Measurements from ENCODE around the gene ARHGAP4.
A peak's percentile ranks its signal among the peaks of the same experiment; 100 is the strongest.

Gene ARHGAP4

DNA sequence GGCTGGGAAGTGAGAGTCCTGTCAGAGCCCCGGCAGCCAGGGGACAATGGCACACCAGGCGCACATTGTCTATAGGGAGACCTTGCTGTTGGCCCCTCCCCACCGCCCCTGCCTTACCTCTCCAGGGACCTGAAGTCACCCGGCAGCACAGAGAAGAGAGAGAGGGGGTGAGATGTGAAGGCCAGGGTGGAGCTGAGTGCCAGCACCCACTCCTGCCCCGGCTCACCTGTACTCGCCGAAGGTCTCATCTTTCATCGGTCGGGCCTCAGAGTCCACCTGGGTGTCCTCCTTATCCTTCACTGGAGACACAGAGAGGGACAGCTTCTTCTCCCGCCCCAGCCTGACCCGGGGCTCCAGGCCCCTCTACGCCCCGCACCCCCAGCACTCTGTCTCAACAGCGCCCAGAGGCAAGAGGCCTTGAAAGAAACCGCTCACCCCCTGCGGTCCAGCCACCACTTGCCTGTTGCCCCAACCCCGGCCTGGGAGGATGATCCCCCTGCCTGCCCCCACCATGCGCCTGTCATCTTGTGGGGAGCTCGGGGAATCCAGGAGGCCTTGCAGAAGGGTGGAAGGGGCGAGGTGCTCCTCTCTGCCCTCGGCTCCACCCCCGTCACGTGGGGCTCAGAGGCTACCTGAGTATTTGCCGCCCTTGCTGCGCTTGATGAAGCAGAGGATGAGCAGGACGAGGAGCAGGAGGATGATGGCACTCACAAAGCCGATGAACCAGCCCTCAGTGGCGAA, 62.6 kb downstream of the ARHGAP4 start:
- H3K4me1 ChIP-seq (ENCODE audit: control insufficient read depth, insufficient read depth, low read length), result peaks cover 6% of the 10 kb centered on the region; the same call in 1 of the 2 replicates
- no peak overlapping the region for H3K9ac ChIP-seq (ENCODE audit: low read depth, low read length)
- H3K4me3 ChIP-seq (ENCODE audit: low read depth, low read length), result no peak overlapping the region
- peak overlapping the region; percentile 20 for H3K27ac ChIP-seq (ENCODE audit: low read depth, low read length)
- H3K9me3 ChIP-seq (ENCODE audit: control insufficient read depth, insufficient read depth, low read length), result peaks cover 31% of the 10 kb centered on the region
- H3K36me3 ChIP-seq (ENCODE audit: control insufficient read depth, insufficient read depth, low read length), result peaks cover 3% of the 10 kb centered on the region
- no peaks in the 10 kb centered on the region for H3K27me3 ChIP-seq (ENCODE audit: control insufficient read depth, insufficient read depth, low read length)

DNA sequence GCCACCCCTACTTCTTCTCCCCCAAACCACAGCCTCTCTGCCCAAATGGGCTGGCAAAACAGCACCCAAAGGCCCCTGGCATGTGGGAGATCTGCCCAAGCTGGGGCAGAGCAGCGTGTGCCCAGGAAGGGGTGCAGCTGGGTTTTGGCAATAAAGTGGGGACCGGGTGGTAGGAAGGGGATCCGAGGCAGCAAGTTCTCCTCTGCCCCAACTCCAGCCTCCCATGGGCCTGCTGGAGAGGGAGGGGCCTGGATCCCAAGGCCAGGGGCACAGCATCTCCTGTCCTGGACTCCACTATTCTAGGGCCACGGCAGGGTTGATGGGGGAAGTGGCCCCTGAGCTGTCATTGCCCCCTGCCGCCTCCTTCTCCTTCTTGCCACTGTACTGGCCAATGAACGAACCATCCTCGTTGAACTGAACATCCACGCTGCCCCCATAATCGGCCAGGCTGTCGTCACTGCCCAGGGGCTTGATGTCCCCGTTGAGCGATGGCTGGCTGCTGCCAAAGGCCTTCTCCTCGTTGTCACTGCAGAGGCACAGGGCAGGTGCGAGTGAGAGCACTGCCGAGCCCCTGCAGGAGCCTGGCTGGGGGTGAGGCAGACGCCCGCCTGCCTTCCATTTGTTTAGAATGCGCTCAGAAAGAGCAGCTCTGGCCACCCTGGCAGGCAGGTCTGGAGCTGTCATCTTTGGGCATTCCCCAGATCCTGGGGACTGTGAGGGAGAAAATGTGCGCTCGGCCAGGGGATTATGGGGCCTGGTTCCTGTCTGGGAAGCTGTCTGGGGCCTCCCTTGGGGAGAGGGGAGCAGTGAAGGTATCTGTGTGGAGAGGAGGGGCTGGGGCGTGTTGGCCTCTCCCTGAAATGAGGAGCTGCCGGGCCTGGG, 63.5 kb downstream of the ARHGAP4 start:
- peaks cover 37% of the 10 kb centered on the region for H3K9me3 ChIP-seq (ENCODE audit: control insufficient read depth, insufficient read depth, low read length)
- H3K27ac ChIP-seq (ENCODE audit: low read depth, low read length), result peak overlapping the region; percentile 20
- H3K4me3 ChIP-seq (ENCODE audit: low read depth, low read length), result no peak overlapping the region
- H3K9ac ChIP-seq (ENCODE audit: low read depth, low read length), result no peak overlapping the region
- no peaks in the 10 kb centered on the region; the same call in 1 of the 2 replicates for H3K36me3 ChIP-seq (ENCODE audit: control insufficient read depth, insufficient read depth, low read length)
- no peaks in the 10 kb centered on the region for H3K27me3 ChIP-seq (ENCODE audit: control insufficient read depth, insufficient read depth, low read length)
- H3K4me1 ChIP-seq (ENCODE audit: control insufficient read depth, insufficient read depth, low read length), result peaks cover 6% of the 10 kb centered on the region; the same call in 1 of the 2 replicates

DNA sequence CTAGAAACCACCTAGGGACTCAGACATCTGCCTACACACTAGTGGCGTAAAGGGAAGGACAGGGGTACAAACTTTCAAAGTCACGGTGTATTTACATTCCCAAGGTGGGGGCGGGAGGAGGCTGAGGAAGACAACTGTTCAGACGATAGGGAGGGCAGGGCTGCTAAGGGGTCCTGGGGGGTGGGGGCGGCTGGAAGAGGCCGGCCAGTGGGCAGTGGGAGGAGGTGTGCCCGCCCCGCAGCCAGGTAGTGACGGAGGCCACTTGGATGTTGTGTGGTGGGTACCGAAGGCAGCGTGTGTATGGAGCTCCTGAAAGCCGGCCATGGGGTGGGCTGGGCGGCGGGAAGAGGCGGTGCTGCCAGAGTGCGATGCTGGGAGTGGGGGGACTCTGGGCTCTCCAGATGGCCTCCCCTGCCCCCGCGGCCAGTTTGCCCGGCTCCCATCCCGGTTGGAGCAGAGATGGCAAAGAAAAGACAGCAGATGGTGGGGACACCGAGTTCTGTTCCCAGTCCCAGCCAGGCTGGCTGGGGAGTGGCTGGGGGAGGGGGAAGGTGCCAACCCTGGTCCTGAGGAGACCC, 64.2 kb downstream of the ARHGAP4 start:
- Histone ChIP-seq H3K9ac (ENCODE audit: low read depth, low read length) (no peak overlapping the region), H3K4me1 (ENCODE audit: control insufficient read depth, insufficient read depth, low read length) (peaks cover 6% of the 10 kb centered on the region; the same call in 1 of the 2 replicates), H3K36me3 (ENCODE audit: control insufficient read depth, insufficient read depth, low read length) (no peaks in the 10 kb centered on the region; the same call in 1 of the 2 replicates), H3K27ac (ENCODE audit: low read depth, low read length) (no peak overlapping the region), H3K4me3 (ENCODE audit: low read depth, low read length) (no peak overlapping the region), H3K27me3 (ENCODE audit: control insufficient read depth, insufficient read depth, low read length) (no peaks in the 10 kb centered on the region), H3K9me3 (ENCODE audit: control insufficient read depth, insufficient read depth, low read length) (peaks cover 35% of the 10 kb centered on the region)

DNA sequence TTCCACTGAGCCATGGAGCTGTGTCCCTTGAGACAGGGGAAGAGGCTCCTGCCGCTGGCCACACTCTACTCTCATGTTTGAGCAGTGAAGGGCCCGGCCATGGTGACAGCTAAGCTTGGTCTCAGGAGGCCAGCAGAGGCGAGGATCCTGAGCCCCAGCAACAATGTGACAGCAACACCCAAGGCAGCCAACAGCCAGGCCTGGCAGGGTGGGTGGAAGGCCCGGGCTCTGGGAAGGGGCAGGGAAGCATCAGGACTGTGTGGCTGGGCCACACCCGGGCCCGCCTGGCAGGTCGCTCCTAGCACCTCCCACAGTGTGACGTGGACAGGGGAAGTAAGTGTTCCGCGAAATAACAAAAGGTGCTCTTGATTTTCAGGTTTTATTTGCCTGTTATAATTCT, 64.9 kb downstream of the ARHGAP4 start:
- H3K9ac ChIP-seq (ENCODE audit: low read depth, low read length), result no peak overlapping the region
- H3K36me3 ChIP-seq (ENCODE audit: control insufficient read depth, insufficient read depth, low read length), result no peaks in the 10 kb centered on the region; the same call in 1 of the 2 replicates
- H3K4me1 ChIP-seq (ENCODE audit: control insufficient read depth, insufficient read depth, low read length), result peaks cover 6% of the 10 kb centered on the region; the same call in 1 of the 2 replicates
- no peaks in the 10 kb centered on the region for H3K27me3 ChIP-seq (ENCODE audit: control insufficient read depth, insufficient read depth, low read length)
- no peak overlapping the region for H3K27ac ChIP-seq (ENCODE audit: low read depth, low read length)
- no peak overlapping the region for H3K4me3 ChIP-seq (ENCODE audit: low read depth, low read length)
- H3K9me3 ChIP-seq (ENCODE audit: control insufficient read depth, insufficient read depth, low read length), result peaks cover 36% of the 10 kb centered on the region

All from HUES48 (cell line).